ENCODE measurements around the gene SRA1.

- TF ChIP-seq POLR2A (IDR thresholded peaks at IDR 0.05) = no peak
- no peak for TF ChIP-seq CTCF (IDR thresholded peaks at IDR 0.05)
Measured at GRCh38 chr5:140605879-140606278, 48.6 kb upstream of the SRA1 start.

Data from body of pancreas (tissue), 4 donors.